ENCODE measurements around the gene SMG6. TPM values are rescaled to one million over a fixed set of nuclear protein-coding genes. Genes with fewer than 3 reads are reported as not detected.

Gene SMG6
- polyA plus RNA-seq, 6 donors from 2014 or later = 0.23 to 5.3 (median 2.6) TPM

DNA sequence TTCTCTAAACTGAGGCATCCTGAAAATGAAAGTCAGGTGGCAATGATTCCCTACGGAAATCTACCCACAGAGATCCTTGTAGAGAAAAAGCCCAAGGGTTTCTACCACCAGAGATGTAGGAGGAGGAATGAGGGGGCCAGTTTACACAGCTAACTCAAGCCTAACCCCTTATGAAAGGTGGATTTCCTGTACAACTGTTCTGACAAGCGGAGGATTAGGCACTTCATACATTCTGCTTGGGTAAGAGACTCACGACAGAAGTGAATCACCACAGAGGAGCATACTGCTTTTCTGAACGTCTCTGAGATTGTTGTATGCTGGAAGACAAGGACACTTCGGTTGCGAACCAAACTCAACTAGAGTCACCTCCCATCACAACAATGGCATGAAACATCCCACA lies 72.7 kb downstream of the SMG6 start:
- Mint-ChIP-seq H3K27ac (peak overlapping the region in 2 of 6 donors; percentile 7 to 25), H3K36me3 (peaks cover 8 to 18% of the 10 kb centered on the region in 2 donors)
- ATAC-seq (ENCODE audit: low read depth in 2 of 2) = no peak

GRCh38 chr17:2227025-2227699 lies 76.4 kb downstream of the SMG6 start:
- Mint-ChIP-seq H3K4me1 (peaks cover 0 to 12% (median 0%) of the 10 kb centered on the region in 3 donors), H3K9me3 (no peaks in the 10 kb centered on the region), H3K27me3 (no peaks in the 10 kb centered on the region), H3K4me3 (no peak overlapping the region), H3K27ac (no peak overlapping the region), H3K36me3 (peaks cover 13 to 22% of the 10 kb centered on the region in 2 donors)
- DNase-seq (no peak), ATAC-seq (ENCODE audit: low read depth in 2 of 2) (no peak)

More for the DNA sequence above, 72.7 kb downstream of the SMG6 start:
- H3K4me1 Mint-ChIP-seq = no peaks in the 10 kb centered on the region
- no peaks in the 10 kb centered on the region for H3K9me3 Mint-ChIP-seq
- H3K27me3 Mint-ChIP-seq = no peaks in the 10 kb centered on the region
- no peak for DNase-seq
- H3K4me3 Mint-ChIP-seq = no peak overlapping the region

- H3K36me3 Mint-ChIP-seq = peaks cover 5 to 15% of the 10 kb centered on the region in 2 donors
- H3K27ac Mint-ChIP-seq = peak overlapping the region in 1 of 6 donors; percentile 73
- no peak overlapping the region for H3K4me3 Mint-ChIP-seq
- no peak for DNase-seq
- H3K4me1 Mint-ChIP-seq = peaks cover 0 to 20% (median 2%) of the 10 kb centered on the region in 3 donors
- no peaks in the 10 kb centered on the region for H3K9me3 Mint-ChIP-seq
- no peak for ATAC-seq (ENCODE audit: low read depth in 2 of 2)
- H3K27me3 Mint-ChIP-seq = no peaks in the 10 kb centered on the region
Observed at GRCh38 chr17:2223617-2223927, 80.0 kb downstream of the SMG6 start.

GRCh38 chr17:2222901-2223616 lies 80.5 kb downstream of the SMG6 start:
- peak in 1 of 2 donors; percentile 81 for ATAC-seq (ENCODE audit: low read depth in 2 of 2)
- no peaks in the 10 kb centered on the region for H3K9me3 Mint-ChIP-seq

DNA sequence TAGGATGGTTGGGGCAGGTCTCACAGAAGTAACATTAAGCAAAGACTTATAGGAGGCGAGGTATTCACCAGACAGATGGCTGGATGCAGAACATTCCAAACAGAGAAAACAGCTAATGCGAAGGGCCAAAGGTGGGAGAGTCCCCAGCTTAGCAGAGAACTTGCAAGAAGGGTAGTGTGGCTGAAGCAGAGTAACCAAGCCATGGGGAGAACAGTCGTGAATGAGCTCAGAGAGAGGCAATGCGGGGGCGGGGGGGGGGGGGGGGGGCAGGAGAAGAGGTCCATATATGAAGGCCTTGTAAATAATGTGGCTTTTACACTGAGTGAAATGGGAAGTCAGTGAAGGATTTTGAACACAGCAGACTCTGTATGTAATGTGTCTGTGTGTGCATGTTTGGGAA lies 81.3 kb downstream of the SMG6 start:
- Mint-ChIP-seq H3K36me3 (peaks cover 5 to 15% of the 10 kb centered on the region in 2 donors), H3K4me3 (no peak overlapping the region)

More at GRCh38 chr17:2222901-2223616, 80.5 kb downstream of the SMG6 start:
- Mint-ChIP-seq H3K36me3 (peaks cover 5 to 15% of the 10 kb centered on the region in 2 donors), H3K4me3 (no peak overlapping the region), H3K4me1 (peaks cover 0 to 22% (median 7%) of the 10 kb centered on the region in 3 donors), H3K27me3 (no peaks in the 10 kb centered on the region), H3K27ac (peak overlapping the region in 2 of 6 donors; percentile 21 to 85)
- no peak for DNase-seq

GRCh38 chr17:2218426-2218825 lies 85.2 kb downstream of the SMG6 start:
- Mint-ChIP-seq H3K4me3 (peak overlapping the region in 1 of 8 donors; percentile 11), H3K4me1 (peaks cover 25 to 36% (median 29%) of the 10 kb centered on the region in 3 donors), H3K9me3 (no peaks in the 10 kb centered on the region), H3K27me3 (no peaks in the 10 kb centered on the region), H3K36me3 (no peaks in the 10 kb centered on the region), H3K27ac (peak overlapping the region in 2 of 6 donors; percentile 32 to 65)
- ATAC-seq (ENCODE audit: low read depth in 2 of 2) = no peak
- no peak for DNase-seq

More for the DNA sequence above, 81.3 kb downstream of the SMG6 start:
- peak overlapping the region in 1 of 6 donors; percentile 30 for H3K27ac Mint-ChIP-seq
- no peaks in the 10 kb centered on the region for H3K9me3 Mint-ChIP-seq
- no peak for ATAC-seq (ENCODE audit: low read depth in 2 of 2)
- no peak for DNase-seq
- H3K27me3 Mint-ChIP-seq = no peaks in the 10 kb centered on the region
- peaks cover 0 to 22% (median 12%) of the 10 kb centered on the region in 3 donors for H3K4me1 Mint-ChIP-seq

DNA sequence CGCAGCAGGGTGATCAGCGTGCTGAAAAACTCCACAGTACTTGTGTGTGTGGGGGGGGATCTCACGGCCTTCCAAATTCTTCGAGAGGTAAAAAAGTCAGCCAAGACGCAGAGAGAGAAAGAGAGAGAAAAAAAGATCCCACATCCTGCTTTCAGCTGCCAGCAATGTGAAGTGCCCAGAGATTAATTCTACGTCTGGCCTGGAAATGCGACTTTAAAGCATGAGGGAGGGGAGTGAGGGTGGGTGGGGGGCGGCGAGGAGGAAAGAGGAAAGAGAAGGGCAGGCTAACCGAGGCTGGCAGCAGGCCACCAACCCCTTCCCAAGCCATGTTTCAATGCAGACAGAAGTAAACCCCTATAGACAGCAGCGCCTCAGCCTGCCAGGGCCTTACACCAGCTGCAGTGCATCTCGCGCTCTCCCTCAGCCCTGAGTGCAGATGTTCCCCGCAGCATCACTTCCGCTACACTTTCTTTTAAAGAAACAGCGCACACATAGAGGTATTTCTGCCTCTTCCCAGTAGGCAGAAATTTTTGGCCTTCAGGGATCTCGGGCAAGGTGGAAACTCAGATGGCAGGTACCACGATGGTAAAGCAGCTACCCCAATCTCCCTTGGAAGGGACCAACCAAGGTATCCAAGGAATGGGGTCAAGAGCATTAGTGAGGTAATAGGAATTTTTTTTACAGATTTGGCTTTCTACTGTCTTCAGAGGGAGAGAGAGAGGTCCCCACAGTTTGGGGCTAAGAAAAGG lies 87.8 kb downstream of the SMG6 start:
- no peaks in the 10 kb centered on the region for H3K27me3 Mint-ChIP-seq
- ATAC-seq (ENCODE audit: low read depth in 2 of 2) (peak; percentile 98 to 99), DNase-seq (peak; percentile 52)
- H3K4me1 Mint-ChIP-seq = peaks cover 16 to 36% (median 25%) of the 10 kb centered on the region in 3 donors
- no peaks in the 10 kb centered on the region for H3K9me3 Mint-ChIP-seq
- H3K4me3 Mint-ChIP-seq = peak overlapping the region; percentile 70 to 90 (median 82)
- H3K27ac Mint-ChIP-seq = peak overlapping the region; percentile 90 to 98 (median 96)
- H3K36me3 Mint-ChIP-seq = peaks cover 0 to 4% of the 10 kb centered on the region in 2 donors

DNA sequence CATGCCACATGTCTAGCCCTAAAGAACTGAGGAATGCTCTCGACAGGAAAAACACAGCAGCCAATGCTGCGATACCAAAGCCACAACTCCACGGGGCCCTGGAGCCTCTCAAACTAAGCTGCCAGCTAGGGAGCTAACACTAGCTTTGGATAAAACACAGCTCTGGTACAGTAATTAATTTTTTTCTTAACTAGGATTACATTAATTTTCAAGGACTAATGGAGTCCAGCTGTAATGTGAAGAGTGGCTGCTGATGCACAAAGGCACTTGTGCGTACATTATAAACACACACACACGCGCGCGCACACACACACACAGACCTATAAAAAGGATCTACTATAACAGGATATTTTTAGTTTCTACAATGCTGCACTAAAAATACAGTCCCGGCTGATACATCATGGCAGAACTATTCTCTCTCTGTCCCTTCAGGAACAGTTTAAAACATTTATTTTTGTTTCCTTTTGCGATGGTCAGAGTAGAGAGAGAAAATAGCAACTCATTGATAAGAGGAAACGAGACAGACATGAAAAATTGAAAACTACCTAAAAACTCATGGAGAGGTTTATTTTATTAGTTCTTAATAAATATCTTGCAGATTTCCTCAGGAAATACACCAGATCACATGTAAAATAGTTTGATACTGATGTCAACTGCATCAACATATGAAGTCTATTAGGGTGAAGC lies 88.5 kb downstream of the SMG6 start:
- Mint-ChIP-seq H3K4me3 (peak overlapping the region; percentile 70 to 90 (median 82)), H3K27me3 (no peaks in the 10 kb centered on the region), H3K27ac (peak overlapping the region; percentile 90 to 98 (median 96)), H3K9me3 (no peaks in the 10 kb centered on the region), H3K36me3 (peaks cover 0 to 4% of the 10 kb centered on the region in 2 donors), H3K4me1 (peaks cover 16 to 36% (median 25%) of the 10 kb centered on the region in 3 donors)
- DNase-seq (peak; percentile 14), ATAC-seq (ENCODE audit: low read depth in 2 of 2) (peak; percentile 27 to 32)

GRCh38 chr17:2214047-2214928 lies 89.3 kb downstream of the SMG6 start:
- Mint-ChIP-seq H3K36me3 (peaks cover 0 to 4% of the 10 kb centered on the region in 2 donors), H3K9me3 (no peaks in the 10 kb centered on the region), H3K27ac (peak overlapping the region in 5 of 6 donors; percentile 74 to 94 (median 90)), H3K27me3 (no peaks in the 10 kb centered on the region), H3K4me3 (peak overlapping the region; percentile 15 to 90 (median 76)), H3K4me1 (peaks cover 16 to 36% (median 25%) of the 10 kb centered on the region in 3 donors)
- ATAC-seq (ENCODE audit: low read depth in 2 of 2) = no peak
- DNase-seq = no peak

DNA sequence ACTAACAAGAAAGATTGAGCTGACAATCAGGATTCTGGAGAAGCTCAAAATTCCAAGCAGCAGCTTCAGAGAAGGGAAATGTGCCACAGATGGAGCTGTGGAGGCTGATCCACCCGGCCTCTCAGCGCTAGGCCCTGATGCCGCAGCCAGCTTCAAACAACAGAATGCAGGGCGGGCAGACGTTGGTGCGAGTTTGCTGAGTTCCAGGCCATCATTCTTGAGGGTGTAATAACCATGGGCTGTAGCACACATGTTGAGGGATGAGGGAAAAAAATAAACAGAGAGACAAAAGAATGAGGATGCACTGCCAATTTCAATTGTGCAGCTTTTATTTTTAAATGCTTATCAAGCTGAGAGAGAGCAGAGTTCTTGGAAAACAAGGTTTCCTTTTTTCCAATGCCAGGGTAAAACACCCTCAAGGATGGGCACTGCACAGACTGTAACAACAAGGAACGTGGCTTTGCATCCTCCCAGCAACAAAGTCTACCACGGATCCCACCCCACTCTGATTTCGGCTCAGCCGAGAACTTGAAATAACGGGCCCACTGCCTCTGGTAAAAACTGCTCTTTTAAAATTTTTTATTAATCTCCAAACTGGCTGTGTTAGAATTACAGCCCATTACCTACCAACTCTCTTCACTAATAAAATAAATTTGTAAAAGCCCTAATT lies 90.2 kb downstream of the SMG6 start:
- peak overlapping the region in 1 of 8 donors; percentile 51 for H3K4me3 Mint-ChIP-seq

DNA sequence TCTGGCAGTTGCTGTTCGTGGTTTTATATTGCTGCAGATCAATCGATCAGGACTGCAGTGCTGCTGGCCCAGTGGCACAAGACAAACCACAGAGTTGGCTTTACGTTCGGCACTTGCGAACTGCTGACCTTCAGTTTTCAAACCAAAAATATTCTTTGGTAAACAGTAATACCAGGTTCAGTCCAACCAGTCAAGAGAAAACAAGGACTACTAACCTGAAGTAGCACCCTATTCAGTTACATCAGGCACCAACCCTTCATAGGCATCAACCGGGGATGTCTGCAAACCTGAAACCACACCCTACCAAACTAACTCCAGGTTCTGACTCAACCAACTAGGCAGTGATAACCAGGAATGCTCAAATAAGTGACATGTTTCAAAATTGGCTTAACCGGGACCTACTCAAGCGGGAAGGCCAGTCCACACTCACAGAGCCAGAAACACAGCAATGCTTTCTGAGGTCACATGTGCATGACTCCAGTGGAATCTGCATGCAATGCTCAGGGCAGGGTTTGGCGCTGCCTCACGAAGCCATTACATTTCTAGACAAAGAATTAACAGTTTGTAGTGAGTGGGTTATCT lies 91.1 kb downstream of the SMG6 start:
- Mint-ChIP-seq H3K4me1 (peaks cover 12 to 26% (median 25%) of the 10 kb centered on the region in 3 donors), H3K9me3 (no peaks in the 10 kb centered on the region), H3K4me3 (no peak overlapping the region), H3K27me3 (no peaks in the 10 kb centered on the region), H3K27ac (peak overlapping the region in 1 of 6 donors; percentile 19), H3K36me3 (peaks cover 0 to 4% of the 10 kb centered on the region in 2 donors)
- DNase-seq (no peak), ATAC-seq (ENCODE audit: low read depth in 2 of 2) (no peak)

More for the DNA sequence above, 90.2 kb downstream of the SMG6 start:
- ATAC-seq (ENCODE audit: low read depth in 2 of 2) = no peak
- Mint-ChIP-seq H3K27me3 (no peaks in the 10 kb centered on the region), H3K4me1 (peaks cover 13 to 33% (median 25%) of the 10 kb centered on the region in 3 donors), H3K36me3 (peaks cover 0 to 4% of the 10 kb centered on the region in 2 donors), H3K27ac (peak overlapping the region in 4 of 6 donors; percentile 57 to 78 (median 66)), H3K9me3 (no peaks in the 10 kb centered on the region)
- DNase-seq = no peak

All from naive B cell (primary cell).